ENCODE results near the gene KCNMB3. TPM values are rescaled to one million over a fixed set of nuclear protein-coding genes. Genes with fewer than 3 reads are reported as not detected.
"Not testable (repeated sequence)": the region's sequence is repeated elsewhere in the genome, so short reads cannot be mapped to it uniquely, and the experiment has no call there.

KCNMB3 gene
- total and polyA plus RNA-seq, 2 of the 13 experiments (the other 11 are each of a cell fraction or from before 2014, with no cell fraction given): 4.3 to 7.1 TPM

- H3K27ac ChIP-seq (ENCODE audit: extremely low read length, insufficient read depth, low read length); H4K20me1 ChIP-seq (ENCODE audit: insufficient read depth, low read length); ATAC-seq; H3K79me2 ChIP-seq (ENCODE audit: insufficient read depth, low read length); H3K4me2 ChIP-seq (ENCODE audit: low read depth, low read length); H3K4me1 ChIP-seq (ENCODE audit: insufficient read depth, low read length); CTCF ChIA-PET (ENCODE audit: low intra/inter-chr PET ratio, low total read pairs); H3K36me3 ChIP-seq (replicated peaks in 1 of 2; ENCODE audit: control insufficient read depth in 1 of 2, insufficient read depth in 2 of 2, low read length in 2 of 2); H3K9me3 ChIP-seq (ENCODE audit: low read length); in situ Hi-C loops (cut with HindIII; ENCODE audit: extremely low pct_ligation_motif_present, low pct_unique_long_range_greater_than_20kb); H2AFZ ChIP-seq (ENCODE audit: low read length); H3K9ac ChIP-seq (ENCODE audit: insufficient read depth, low read depth, low read length); DNase-seq (ENCODE audit: low spot score); BruUV-seq (replicated peaks); POLR2A ChIA-PET; intact Hi-C loops (cut with micrococcal nuclease; ENCODE audit: unreplicated experiment); H3K4me3 ChIP-seq (replicated peaks in 1 of 3; ENCODE audit: insufficient read depth in 1 of 3, low read depth in 2 of 3, low read length in 3 of 3); H3K27me3 ChIP-seq (ENCODE audit: control insufficient read depth in 1 of 2, insufficient read depth in 2 of 2, low read length in 2 of 2); FAIRE-seq: not testable (repeated sequence)
- WGBS (ENCODE audit: low lambda C conversion rate): 83% methylated on average over 1 of the region's 1 CpG
These were observed 10.6 kb downstream of the KCNMB3 start for GRCh38 chr3:179240299-179240698.

DNA sequence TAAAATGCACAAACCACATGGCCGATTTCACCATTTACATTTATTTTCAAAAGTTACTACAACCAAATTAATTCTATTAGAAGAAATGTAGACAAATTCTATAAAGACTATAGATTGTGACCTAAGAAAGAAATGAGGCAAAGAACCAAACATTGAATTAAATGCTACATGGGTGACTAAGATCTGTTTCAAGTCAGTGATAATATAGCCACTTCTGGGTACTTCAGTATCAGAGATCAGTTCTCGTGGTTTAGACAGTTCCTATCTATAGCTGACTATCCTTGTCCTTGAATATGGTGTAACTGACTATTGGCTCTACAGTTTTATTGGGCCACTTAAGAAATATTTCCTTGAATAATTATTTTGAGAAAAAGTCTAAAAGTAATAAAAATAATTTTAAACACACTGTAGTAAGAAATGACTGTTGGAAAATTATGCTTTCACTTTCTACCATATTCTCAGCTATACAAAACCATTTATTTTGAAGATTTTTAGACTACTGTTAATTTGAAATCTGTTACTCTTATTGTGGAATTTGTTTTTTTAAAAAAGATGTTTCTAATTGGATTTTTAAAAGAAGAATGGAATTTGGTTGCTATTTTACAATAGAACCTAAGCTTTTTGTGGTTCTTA, 14.1 kb downstream of the KCNMB3 start:
- Histone ChIP-seq H3K9ac (ENCODE audit: insufficient read depth, low read depth, low read length) (no peak overlapping the region), H3K27me3 (ENCODE audit: control insufficient read depth in 1 of 2, insufficient read depth in 2 of 2, low read length in 2 of 2) (no peaks in the 10 kb centered on the region), H3K4me2 (ENCODE audit: low read depth, low read length) (no peak overlapping the region), H3K4me3 (replicated peaks in 1 of 3; ENCODE audit: insufficient read depth in 1 of 3, low read depth in 2 of 3, low read length in 3 of 3) (no peak overlapping the region), H3K4me1 (ENCODE audit: insufficient read depth, low read length) (no peaks in the 10 kb centered on the region), H3K36me3 (replicated peaks in 1 of 2; ENCODE audit: control insufficient read depth in 1 of 2, insufficient read depth in 2 of 2, low read length in 2 of 2) (peaks cover 0 to 10% of the 10 kb centered on the region in 2 experiments; a peak in 1 of 5 replicates), H2AFZ (ENCODE audit: low read length) (no peak overlapping the region), H3K27ac (ENCODE audit: extremely low read length, insufficient read depth, low read length) (no peak overlapping the region), H4K20me1 (ENCODE audit: insufficient read depth, low read length) (no peaks in the 10 kb centered on the region), H3K9me3 (ENCODE audit: low read length) (no peaks in the 10 kb centered on the region), H3K79me2 (ENCODE audit: insufficient read depth, low read length) (no peaks in the 10 kb centered on the region)
- intact Hi-C loops (cut with micrococcal nuclease; ENCODE audit: unreplicated experiment): no loop called here
- CTCF ChIA-PET (ENCODE audit: low intra/inter-chr PET ratio, low total read pairs): no interaction called here
- in situ Hi-C loops (cut with HindIII; ENCODE audit: extremely low pct_ligation_motif_present, low pct_unique_long_range_greater_than_20kb): no loop called here
- BruUV-seq (replicated peaks): no TSS peak
- no peak for FAIRE-seq
- WGBS (ENCODE audit: low lambda C conversion rate): 92% methylated on average over 2 of the region's 2 CpGs
- no peak for DNase-seq (ENCODE audit: low spot score)
- POLR2A ChIA-PET: no interaction called here
- no peak for ATAC-seq
- no peak for TF ChIP-seq ZNF841 (CRISPR knock-in tag; IDR thresholded peaks at IDR 0.05; ENCODE audit: borderline replicate concordance)
- TF ChIP-seq, protein P1, sequence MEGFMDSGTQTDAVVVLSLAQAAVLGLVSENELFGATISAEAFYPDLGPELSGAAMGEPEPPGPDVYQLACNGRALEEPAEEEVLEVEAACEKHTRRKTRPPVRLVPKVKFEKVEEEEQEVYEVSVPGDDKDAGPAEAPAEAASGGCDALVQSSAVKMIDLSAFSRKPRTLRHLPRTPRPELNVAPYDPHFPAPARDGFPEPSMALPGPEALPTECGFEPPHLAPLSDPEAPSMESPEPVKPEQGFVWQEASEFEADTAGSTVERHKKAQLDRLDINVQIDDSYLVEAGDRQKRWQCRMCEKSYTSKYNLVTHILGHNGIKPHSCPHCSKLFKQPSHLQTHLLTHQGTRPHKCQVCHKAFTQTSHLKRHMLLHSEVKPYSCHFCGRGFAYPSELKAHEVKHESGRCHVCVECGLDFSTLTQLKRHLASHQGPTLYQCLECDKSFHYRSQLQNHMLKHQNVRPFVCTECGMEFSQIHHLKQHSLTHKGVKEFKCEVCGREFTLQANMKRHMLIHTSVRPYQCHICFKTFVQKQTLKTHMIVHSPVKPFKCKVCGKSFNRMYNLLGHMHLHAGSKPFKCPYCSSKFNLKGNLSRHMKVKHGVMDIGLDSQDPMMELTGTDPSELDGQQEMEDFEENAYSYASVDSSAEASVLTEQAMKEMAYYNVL (CRISPR knock-in tag; IDR thresholded peaks at IDR 0.05; ENCODE audit: borderline replicate concordance): no peak
- no peak for TF ChIP-seq CREB1 (IDR thresholded peaks at IDR 0.05)
- no peak for TF ChIP-seq CREB1 (CRISPR knock-in tag; IDR thresholded peaks at IDR 0.05)
- TF ChIP-seq ZNF704 (CRISPR knock-in tag; IDR thresholded peaks at IDR 0.05; ENCODE audit: borderline replicate concordance): no peak
- TF ChIP-seq MAFK (conservative IDR thresholded peaks at IDR 0.05 in 1 of 2, IDR thresholded peaks at IDR 0.05 in 1 of 2; ENCODE audit: low read length in 2 of 2): no peak
- no peak for TF ChIP-seq MAFF (IDR thresholded peaks at IDR 0.05; ENCODE audit: low read depth, low read length)

All from HepG2 (cell line).